Ovary (tissue), 9 donors: ENCODE data around the gene IRF4. TPM values are rescaled to one million over a fixed set of nuclear protein-coding genes. Genes with fewer than 3 reads are reported as not detected.
"Not testable (repeated sequence)": the region's sequence is repeated elsewhere in the genome, so short reads cannot be mapped to it uniquely, and the experiment has no call there.

ENCODE experiments used
- DNase-seq, 5 donors: peaks; one replicate each; pipeline ENCODE4 v3.0.0-alpha.2; 2019 to 2020
- H3K27ac ChIP-seq, 2 donors: fragments of 200-600 bp; one replicate each; pipeline versions ENCODE4 v1.5.1 to v1.8.0; 2019 to 2022
- H3K27me3 ChIP-seq: fragments of 200-600 bp; one replicate; pipeline ENCODE4 v1.8.0; 2022
- H3K36me3 ChIP-seq: fragments of 200-600 bp; sonication (generic); one replicate; pipeline ENCODE4 v1.5.1; 2019
- H3K4me1 ChIP-seq: one replicate; pipeline ENCODE4 v1.8.1; 2013; ENCODE audit warnings: mild to moderate bottlenecking, moderate library complexity; ENCODE audit not compliant: insufficient read depth
- H3K4me3 ChIP-seq: fragments of 200-600 bp; sonication (generic); one replicate; pipeline ENCODE4 v1.5.1; 2017
- H3K9me3 ChIP-seq, 2 donors: fragments of 200-600 bp in 1 of 2; sonication (generic) in 1 of 2; one replicate each; pipeline versions ENCODE4 v1.5.1 to v1.8.1; 2013 to 2019; ENCODE audit warnings: mild to moderate bottlenecking in 1 of 2, moderate library complexity in 1 of 2
- CTCF ChIP-seq, 3 donors: fragments of 450-650 bp in 2 of 3; fragments of 200-600 bp in 1 of 3; IDR thresholded peaks; one replicate each; pipeline versions ENCODE4 v1.5.1 to v1.8.0; 2016 to 2022; ENCODE audit warnings: antibody characterized with exemption in 3 of 3, mild to moderate bottlenecking in 1 of 3
- EP300 ChIP-seq: sonication (generic); formaldehyde crosslinking; IDR thresholded peaks from one replicate; pipeline ENCODE4 v1.6.1; 2017; ENCODE audit warnings: antibody characterized with exemption
- POLR2A ChIP-seq: fragments of 450-650 bp; IDR thresholded peaks from one replicate; pipeline ENCODE4 v1.6.1; 2017; ENCODE audit warnings: antibody characterized with exemption, mild to moderate bottlenecking, moderate library complexity
- WGBS, 3 donors: extraction: QIAGEN DNeasy Blood & Tissue Kit in 1 of 3; methylation state at CpG; one replicate each; pipeline versions ENCODE4 v1.1.5 to v1.1.7; 2013 to 2017; 5-methylcytosine and 5-hydroxymethylcytosine counted together
- intact Hi-C, 4 donors: fragments of 100-400 bp; cut with DNase I; formaldehyde crosslinking; loops; one replicate each; pipeline versions ENCODE4 v1.11.0 to v1.15.1; 2022 to 2023
- polyA plus RNA-seq, 2 donors: library from polyadenylated mRNA; stranded (reverse); fragments of 200-250 nt in 1 of 2; fragments of 350-450 nt in 1 of 2; fragmentation: Illumina TruSeq in 1 of 2; extraction: RNeasy Lipid Tissue Mini Kit (QIAGEN cat#74804) in 1 of 2; gene quantifications; one replicate each; pipeline ENCODE4 v1.2.3, GENCODE V29; 2013 to 2014
- total RNA-seq, 7 donors: library from RNA; depleted of rRNA in 2 of 7; stranded (reverse); fragments of >200 nt in 2 of 7; fragmentation: NEBNext Ultra II Directional in 3 of 7; extraction: Animal tissue kit (Norgen Biotek cat#: 25700) in 3 of 7; gene quantifications; one replicate each; pipeline versions ENCODE4 v1.1.0 to v1.2.4, GENCODE V29; 2016 to 2023
- donor health status: DM: no; HTN: no; CAD: no; lungs with moderate emphysema.
- donor health status: DM: no; HTN: no; CAD: no.
- donor health status: Bipolar disorder and iron deficiency.
- donor health status: DM: yes; HTN: yes; CAD: no.
- donor health status: DM: no; HTN: no; CAD: no.
- donor health status: DM: yes; HTN: yes; CAD: no.

Gene IRF4
- total and polyA plus RNA-seq, 9 donors = 0.12 to 20.7 (median 1.0) TPM

GRCh38 chr6:423055-423798, 31.7 kb downstream of the IRF4 start:
- TF ChIP-seq CTCF (IDR thresholded peaks at IDR 0.05) (no peak), POLR2A (no peak), EP300 (no peak)
- H3K9me3 ChIP-seq = no peaks in the 10 kb centered on the region
- no peak overlapping the region for H3K4me3 ChIP-seq
- 91 to 93% (median 92%) methylated on average over 11 of the region's 11 CpGs for WGBS, 3 donors
- intact Hi-C loops = no loop called here
- H3K27me3 ChIP-seq = no peaks in the 10 kb centered on the region
- no peaks in the 10 kb centered on the region for H3K4me1 ChIP-seq
- no peak overlapping the region for H3K27ac ChIP-seq
- no peak for DNase-seq
- no peaks in the 10 kb centered on the region for H3K36me3 ChIP-seq

GRCh38 chr6:423799-424345, 32.3 kb downstream of the IRF4 start:
- WGBS, 3 donors = 96 to 97% (median 97%) methylated on average over 37 to 39 of the region's 39 CpGs

DNA sequence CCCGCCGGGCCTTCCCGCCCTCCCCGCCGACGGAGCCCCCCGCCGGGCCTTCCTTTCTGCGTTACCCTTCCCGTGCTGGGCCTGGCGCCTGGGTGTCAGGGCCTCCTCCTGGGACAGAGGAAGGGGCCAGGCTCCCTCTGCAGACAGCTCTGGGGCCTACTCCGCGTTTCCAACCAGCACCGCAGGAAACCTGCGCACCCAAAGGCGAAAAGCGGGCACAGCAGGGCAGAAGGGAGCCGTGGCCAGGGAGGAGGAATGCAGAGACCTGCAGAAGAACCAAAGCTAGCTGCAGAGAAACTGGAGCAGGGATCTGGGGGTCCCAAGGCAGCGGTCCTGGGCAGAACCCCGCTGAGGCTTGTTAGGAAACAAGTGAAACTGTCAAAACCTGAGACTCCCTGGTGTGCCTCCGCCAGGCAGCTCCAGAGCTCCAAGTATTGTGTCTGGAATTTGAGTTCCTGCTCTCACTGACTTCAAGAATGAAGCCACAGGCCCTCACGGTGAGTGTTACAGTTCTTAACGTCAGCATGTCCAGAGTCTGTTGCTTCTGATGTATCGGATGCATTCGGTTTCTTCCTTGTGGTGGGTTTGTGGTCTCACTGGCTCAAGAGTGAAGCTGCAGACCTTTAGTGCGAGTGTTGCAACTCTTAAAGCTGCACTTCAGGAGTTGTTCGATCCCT, 33.3 kb downstream of the IRF4 start:
- Histone ChIP-seq H3K4me3 (no peak overlapping the region), H3K4me1 (no peaks in the 10 kb centered on the region), H3K27ac (no peak overlapping the region), H3K27me3 (no peaks in the 10 kb centered on the region), H3K36me3 (no peaks in the 10 kb centered on the region), H3K9me3 (no peaks in the 10 kb centered on the region)
- DNase-seq = no peak
- WGBS, 3 donors = 91 to 94% (median 92%) methylated on average over 19 to 27 of the region's 27 CpGs
- TF ChIP-seq POLR2A (no peak), EP300 (no peak), CTCF (IDR thresholded peaks at IDR 0.05) (no peak)
- intact Hi-C loops = no loop called here

More at GRCh38 chr6:423799-424345, 32.3 kb downstream of the IRF4 start:
- no peaks in the 10 kb centered on the region for H3K4me1 ChIP-seq
- H3K36me3 ChIP-seq = no peaks in the 10 kb centered on the region
- H3K4me3 ChIP-seq = no peak overlapping the region
- DNase-seq = no peak
- no peaks in the 10 kb centered on the region for H3K27me3 ChIP-seq
- TF ChIP-seq EP300 = no peak
- intact Hi-C loops = no loop called here
- no peaks in the 10 kb centered on the region for H3K9me3 ChIP-seq
- H3K27ac ChIP-seq = no peak overlapping the region

DNA sequence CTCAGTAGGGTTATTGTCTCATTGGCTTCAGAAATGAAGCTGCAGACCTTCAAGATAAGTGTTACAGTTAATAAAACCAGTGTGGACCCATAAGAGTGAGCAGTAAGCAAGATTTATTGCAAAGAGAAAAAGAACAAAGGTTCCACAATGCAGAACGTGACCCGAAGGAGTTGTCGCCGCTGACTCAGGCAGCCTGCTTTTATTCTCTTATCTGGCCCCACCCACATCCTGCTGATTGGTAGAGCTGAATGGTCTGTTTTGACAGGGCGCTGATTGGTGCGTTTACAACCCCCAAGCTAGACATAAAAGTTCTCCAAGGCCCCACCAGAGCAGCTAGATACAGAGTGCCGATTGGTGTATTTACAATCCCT, 33.9 kb downstream of the IRF4 start:
- H3K36me3 ChIP-seq, H3K4me1 ChIP-seq, DNase-seq, H3K27ac ChIP-seq, intact Hi-C loops, H3K27me3 ChIP-seq, H3K9me3 ChIP-seq, H3K4me3 ChIP-seq: not testable (repeated sequence)
- 72 to 77% (median 75%) methylated on average over 7 of the region's 7 CpGs for WGBS, 3 donors

GRCh38 chr6:426198-426738, 34.7 kb downstream of the IRF4 start:
- H3K4me3 ChIP-seq, H3K27me3 ChIP-seq, H3K27ac ChIP-seq, H3K9me3 ChIP-seq, DNase-seq, H3K4me1 ChIP-seq, intact Hi-C loops, H3K36me3 ChIP-seq: not testable (repeated sequence)
- 95 to 97% (median 97%) methylated on average over 34 to 44 of the region's 45 CpGs for WGBS, 3 donors
